HTERT RPE-1 (cell line): ENCODE results near the gene ING5.
"Not testable (repeated sequence)": the region's sequence is repeated elsewhere in the genome, so short reads cannot be mapped to it uniquely, and the experiment has no call there.

Source experiments
- in situ Hi-C: fragments of 300-500 bp; cut with MboI; formaldehyde crosslinking; loops from 4 replicates; pipeline ENCODE4 v1.14.3; 2020; ENCODE audit warnings: low sequenced_read_pairs

ING5 gene

DNA sequence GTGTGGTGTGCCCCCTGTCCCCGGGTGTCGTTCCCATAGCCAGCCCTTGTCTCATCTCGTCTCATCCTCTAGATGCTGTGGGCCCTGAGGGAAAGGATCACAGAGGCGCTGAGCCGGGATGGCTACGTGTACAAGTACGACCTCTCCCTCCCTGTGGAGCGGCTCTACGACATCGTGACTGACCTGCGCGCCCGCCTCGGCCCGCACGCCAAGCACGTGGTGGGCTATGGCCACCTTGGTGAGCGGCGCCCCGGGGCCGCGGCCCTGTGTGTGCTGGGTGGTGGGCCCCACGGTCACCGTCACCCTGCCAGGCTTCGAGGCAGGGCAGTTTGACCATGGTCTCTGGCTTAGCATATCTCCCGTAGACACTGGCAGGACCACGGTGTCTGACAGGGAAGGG is 53.9 kb downstream of the ING5 start:
- in situ Hi-C loops: no loop called here

DNA sequence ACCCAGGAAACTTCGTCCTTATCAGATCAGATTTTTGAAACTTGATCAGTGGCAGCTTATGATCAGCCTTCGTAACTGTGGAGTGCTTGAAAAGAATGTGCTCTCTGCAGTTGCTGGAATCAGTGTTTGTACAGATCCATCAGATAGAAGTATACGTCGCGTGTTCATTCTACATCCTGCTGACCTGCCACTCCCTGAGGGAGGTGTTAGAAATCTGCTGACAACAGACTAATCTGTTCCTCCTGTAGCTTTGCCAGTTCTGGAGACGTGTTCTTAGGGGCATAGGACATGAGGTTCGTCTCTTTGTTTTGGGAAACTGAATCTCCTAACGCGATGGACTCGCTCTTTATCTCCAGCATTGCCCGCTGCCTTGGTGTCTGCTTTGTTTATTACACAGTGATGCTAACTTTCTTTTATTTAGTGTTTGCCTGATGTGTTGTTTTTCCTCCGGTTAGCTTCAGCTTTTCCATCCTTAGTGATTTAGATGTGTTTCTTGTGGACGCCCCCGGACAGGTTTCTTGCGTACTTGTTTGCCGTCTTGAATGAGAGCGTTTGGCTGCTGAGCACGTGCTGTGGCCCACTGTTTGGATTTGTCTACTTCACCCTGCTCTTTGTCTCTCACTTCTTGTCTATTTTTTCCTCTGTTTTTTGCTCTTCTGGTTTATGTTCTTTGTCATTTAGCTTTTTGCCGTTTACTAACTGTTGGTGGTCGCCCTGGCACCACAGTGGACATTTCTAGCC is 57.4 kb downstream of the ING5 start:
- in situ Hi-C loops: no loop called here

DNA sequence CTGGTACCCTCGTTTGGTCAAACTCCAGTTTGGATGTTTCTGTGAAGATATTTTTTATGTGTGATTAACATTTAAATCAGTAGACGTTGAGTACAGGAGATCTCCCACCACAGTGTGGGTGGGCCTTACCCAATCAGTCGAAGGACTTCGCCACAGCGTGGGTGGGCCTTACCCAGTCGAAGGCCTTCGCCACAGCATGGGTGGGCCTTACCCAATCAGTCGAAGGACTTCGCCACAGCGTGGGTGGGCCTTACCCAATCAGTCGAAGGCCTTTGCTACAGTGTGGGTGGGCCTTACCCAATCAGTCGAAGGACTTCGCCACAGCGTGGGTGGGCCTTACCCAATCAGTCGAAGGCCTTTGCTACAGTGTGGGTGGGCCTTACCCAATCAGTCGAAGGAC is 58.1 kb downstream of the ING5 start:
- in situ Hi-C loops: not testable (repeated sequence)

DNA sequence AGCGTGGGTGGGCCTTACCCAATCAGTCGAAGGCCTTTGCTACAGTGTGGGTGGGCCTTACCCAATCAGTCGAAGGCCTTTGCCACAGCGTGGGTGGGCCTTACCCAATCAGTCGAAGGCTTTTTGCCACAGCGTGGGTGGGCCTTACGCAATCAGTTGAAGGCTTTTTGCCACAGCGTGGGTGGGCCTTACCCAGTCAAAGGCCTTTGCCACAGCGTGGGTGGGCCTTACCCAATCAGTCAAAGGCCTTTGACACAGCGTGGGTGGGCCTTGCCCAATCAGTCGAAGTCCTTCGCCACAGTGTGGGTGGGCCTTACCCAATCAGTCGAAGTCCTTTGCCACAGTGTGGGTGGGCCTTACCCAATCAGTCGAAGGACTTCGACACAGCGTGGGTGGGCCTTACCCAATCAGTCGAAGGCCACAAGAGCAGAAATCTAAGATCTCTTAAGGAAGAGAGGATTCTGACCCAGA is 58.5 kb downstream of the ING5 start:
- in situ Hi-C loops: no loop called here

DNA sequence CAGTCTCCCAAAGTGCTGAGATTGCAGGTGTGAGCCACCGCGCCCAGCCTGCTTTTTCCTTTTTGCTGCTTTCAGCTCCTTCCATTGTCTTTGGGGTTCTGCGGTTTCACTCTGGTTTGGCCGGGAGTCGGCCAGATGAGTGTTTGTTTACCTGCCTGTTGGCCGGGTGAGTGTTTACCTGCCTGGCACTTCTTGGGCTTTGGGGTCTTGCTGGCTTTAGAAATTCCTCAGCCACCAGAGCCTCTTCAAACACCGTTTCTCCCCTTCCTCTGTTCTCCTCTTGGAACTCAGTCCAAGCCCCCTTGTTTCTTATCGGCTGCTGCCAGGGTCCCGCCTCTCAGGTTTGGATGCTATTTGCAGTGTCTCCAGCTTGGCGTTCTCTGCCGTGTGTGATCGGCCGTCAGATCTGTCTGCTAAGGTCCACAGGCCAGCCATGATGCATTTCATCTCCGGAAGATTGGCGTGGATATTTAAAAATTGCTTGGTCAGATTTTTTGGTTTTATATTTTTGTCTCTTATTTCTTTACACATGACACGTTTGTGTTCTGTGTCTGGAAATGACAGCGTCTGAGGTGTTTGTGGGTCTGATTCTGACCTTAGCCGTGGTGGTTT is 60.6 kb downstream of the ING5 start:
- in situ Hi-C loops: no loop called here

DNA sequence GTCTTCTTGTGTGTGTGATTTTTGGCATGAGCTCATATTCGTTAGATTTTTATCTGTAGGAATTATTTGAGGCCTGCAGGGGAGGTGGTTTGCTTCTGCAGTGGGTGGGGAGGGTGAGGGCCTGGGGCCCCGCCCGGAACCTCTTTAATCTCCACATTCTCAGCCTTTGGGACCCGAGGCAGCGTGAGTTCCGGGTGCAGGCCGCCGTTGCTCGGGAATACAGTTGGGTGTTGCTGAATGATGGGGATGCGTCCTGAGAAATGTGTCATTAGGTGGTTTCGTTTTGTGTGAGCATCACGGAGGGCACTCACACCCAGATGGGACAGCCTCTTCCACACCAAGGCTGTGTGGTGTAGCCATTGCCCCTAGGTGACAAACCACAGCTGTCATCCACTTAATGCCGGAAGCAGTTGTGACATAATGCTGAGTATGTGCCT is 61.1 kb downstream of the ING5 start:
- in situ Hi-C loops: no loop called here

DNA sequence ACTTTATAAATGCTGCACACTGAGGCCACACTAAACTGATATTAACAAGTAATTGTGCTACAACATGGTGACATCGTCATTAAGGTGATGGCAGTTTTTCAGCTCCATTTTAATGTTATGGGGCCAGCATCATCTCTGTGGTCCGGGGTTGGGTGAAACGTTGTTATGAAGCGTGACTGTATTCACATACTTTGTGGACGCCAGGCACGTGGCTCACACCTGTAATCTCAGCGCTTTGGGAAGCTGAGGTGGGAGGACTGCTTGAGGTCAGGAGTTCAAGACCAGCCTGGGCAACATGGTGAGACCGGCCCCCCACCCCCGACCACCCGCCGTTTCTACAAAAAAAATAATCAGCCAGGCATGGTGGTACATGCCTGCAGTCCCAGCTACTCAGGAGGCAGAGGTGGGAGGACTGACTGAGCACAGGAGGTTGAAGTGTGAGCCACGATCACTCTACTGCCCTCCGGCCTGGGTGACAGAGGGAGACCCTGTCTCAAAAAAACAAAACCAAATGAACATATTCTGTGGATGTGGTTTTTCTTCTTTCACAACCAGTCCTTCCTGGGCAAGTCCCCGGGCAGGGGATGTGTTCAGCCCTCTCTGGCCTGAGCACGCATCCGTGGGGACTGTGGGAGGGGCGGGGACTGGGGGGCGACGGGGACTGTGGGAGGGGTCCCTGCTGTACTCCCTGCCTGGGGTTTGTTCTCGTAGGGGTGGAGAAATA is 61.9 kb downstream of the ING5 start:
- in situ Hi-C loops: no loop called here

DNA sequence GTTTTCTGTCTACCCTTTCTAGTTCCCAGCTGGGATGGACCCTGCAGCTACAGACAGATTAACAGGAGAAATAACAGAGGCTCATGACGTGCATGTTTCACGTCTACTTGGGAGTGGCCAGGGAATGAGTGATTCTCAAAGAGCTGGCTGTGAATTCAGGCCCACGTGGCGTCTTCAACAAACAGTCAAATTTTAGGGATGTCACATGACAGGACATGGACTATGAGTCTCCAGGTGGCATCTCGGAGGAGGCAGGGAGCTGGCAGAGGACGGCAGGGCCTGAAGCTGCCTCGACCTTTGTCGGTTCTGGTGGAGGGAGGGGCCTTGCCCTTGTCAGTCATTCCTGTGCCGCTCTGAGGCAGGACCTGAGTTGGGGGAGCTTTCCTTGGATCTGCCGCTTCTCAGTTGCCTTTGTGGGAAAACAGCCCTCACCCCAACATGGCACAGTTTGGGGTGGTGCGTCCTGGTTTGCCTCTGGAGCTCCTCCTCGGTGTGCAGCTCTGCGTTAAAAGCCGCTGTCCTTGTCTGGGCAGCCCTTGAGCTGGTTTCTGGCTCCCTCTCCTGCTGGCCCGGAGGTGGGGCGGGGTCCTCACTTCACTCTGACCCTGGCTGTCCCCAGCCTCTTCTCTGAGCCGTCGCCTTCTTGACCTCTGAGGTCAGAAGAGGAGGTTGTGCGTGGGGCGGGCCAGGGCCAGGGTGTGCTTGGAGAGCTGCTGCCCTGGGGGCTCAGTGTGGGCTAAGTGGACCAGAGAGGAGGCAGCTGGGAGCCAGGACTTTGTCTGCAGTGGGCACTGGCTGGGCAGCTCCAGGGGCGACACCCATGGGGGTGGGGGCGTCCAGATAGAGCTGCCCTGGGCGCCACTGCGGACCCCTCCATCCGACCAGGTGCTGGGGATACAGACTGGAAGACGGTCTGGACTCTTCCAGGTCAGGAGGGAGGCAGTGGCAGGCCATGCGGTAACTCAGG is 62.7 kb downstream of the ING5 start:
- in situ Hi-C loops: no loop called here

DNA sequence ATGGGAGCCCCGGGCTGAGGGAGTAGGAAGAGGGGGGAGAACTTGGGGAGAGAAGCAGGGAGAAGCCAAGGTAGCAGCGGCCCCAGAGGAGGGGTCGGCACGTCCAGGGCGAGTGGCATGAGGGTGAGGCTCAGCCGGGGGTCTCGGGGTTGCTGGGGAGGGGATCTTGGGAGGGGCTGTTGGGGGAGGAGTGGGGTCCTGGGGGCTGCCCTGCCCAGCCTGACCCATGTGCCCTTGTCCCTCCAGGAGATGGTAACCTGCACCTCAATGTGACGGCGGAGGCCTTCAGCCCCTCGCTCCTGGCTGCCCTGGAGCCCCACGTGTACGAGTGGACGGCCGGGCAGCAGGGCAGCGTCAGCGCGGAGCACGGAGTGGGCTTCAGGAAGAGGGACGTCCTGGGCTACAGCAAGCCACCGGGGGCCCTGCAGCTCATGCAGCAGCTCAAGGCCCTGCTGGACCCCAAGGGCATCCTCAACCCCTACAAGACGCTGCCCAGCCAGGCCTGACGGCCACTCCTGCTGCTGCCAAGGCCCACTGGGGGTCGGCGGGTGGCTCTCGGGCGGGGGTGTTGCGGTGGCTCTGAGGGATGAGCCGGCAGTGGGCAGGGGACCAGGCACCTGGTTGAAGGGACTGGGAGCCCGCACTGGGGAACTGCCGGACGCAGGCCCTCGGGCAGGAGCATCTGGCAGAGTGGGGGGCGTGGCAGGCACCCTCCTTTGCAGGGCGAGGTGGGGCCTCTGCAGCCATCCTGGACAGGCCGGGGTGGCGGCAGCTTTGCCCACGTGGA is 65.8 kb downstream of the ING5 start:
- in situ Hi-C loops: no loop called here

DNA sequence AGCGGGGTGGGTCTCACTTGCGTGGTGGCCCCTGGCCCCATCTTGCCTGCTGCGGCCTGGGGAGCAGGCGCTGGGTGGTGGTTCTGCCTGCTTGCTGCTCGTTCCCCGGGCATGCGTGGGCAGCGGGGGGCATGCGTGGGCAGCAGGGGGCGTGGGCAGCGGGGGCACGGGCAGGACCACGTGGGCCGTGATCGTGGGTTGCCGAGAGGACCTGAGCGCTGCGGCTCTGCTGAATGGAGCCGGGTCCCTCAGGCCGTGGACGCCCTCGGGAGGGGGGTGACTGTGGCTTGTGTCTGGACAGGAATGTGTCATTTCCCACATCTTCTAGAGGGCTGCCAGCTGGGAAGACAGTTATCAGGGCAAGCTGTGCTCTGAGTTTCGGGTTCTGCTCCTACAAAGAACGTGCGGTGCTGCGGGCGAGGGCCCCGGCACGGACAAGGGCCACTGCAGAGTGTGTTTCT is 66.4 kb downstream of the ING5 start:
- in situ Hi-C loops: no loop called here

DNA sequence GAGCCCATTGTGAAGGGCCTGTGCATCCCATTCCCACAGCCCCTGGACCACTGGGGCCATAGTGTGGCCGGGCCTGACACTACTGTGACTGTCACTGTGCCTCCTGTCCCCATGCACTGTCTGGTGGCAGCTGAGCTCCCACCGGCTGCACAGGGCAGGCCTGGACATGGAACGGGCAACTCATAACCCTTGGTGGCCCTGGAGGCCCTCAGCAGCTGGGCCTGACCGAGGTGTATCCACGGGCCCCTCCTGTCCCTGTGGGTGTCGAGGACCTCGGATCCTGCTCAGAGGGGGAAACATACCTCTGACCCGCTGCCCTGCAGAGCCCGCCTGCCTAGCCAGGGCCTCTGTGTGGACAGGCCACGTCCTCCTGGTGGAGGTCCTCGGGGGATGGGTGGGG is 67.0 kb downstream of the ING5 start:
- in situ Hi-C loops: no loop called here

DNA sequence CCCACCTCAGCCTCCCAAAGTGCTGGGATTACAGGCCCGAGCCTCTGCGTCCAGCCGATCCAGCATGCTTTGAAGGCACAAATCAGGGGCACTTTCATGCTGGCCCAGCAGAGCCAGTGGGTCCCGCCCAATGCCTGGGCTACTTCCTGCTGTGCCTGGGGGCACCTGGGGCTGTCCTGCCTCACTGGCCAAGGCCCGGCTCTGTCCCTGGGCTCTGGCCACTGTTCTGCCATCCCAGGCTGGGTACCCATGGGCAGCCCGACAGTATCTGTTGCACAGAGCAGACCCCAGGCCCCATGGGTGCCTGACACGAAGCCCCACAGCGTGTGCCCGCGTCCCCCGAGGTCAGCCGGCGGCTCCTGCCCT is 68.0 kb downstream of the ING5 start:
- in situ Hi-C loops: no loop called here

DNA sequence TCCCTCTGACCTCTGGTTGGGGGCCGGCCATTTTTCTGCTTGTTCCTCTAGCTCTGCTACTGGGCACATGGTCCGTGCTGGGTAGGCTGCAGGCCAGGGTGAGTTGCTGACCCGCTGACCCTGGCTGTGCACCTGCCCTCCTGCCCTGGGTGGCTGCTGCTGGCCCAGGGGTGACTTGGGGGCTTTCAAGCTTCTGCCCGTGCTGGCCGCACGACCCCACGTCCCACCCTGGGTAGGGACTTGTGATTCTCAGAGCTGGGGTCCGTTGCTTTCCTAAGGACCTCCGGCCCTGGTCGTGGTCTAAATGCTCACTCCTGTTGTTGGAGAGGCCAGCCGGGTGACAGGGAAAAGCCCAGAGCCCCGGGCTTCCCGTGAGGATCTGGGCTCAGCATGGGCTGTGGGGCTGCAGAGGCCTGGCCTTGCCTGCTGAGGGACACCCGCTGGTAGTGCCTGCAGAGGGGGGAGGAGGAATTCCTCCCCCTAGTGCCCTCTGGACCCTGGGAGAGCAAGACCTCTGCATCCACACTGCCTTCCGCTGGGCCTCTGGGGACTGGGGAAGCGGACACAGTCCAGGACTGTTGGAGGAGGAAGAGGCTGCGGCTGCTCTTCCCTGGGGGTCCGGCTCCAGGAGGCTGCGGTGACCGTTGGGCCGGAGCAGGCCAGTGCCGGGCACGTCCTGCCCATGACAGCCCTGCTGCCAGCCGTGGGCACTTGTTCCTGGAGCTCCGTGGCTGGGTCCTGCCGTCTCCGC is 68.5 kb downstream of the ING5 start:
- in situ Hi-C loops: no loop called here

DNA sequence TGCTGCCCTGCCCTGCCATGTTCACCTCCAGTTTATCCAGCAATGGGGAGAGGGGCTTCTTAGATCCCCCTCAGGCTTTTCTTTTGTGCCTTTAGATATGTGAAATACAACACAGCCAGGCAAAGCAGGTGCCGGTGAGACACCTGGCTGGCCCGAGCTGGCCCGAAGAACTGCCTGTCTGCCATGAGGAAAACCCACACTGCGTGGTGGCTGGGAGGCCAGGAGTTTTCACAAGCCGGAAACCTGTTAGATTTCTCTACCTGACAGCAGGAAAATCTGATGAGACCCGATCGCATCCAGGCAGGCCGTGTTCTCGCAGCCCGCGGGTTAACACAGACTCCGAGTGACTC is 69.1 kb downstream of the ING5 start:
- in situ Hi-C loops: no loop called here

DNA sequence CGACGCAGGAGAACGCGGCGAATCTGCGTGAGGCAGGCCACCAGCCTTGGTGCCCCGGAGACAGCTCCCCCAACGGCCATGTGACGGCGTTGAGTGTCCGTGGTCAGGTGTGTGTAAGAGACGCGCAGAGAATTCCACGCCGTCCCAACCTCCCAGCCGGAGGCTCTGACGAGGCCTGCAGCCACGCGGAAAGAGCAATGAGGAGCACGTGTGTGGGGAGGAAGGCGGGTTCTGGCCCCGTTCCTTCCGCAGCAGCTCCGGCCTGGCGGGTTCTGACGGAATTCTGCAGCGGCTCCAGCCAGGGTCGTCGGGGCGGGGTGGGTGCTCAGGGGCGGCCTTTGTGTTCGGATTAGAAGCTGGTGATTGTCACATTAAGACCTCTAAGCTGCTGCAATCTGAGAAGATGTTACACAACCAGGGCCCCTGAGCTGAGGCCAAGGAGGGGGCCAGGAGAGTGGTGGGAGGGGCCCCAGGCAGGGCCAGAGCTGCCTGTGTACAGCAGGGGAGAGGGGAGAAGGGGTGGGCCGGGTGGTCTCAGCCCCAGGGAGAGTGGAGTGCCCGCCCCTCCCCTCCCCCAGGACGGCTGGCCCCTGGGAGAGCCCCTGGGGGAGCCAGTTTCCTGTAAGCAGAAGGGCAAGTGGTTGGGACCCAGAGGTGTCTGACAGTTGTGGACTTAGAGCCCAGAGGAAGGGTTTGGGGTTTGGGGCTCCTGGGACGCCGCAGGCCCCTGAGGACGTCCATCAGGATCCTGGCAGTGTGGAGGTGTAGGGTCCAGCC is 69.6 kb downstream of the ING5 start:
- in situ Hi-C loops: no loop called here

DNA sequence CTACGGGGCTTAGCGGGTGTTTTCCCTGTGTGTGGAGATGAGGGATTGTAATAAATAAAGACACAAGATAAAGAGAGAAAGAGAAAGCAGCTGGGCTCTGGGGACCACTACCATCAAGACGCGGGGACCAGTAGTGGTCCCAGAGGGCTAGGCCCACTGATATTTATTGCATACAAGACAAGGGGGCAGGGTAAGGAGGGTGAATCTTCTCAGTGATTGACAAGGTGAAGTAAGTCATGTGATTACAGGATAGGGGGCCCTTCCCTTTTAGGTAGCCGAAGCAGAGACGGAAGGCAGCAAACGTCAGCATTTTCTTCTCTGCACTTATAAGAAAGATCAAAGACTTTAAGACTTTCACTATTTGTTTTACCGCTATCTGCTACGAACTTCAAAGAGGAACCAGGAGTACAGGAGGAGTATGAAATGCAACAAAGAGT is 70.2 kb downstream of the ING5 start:
- in situ Hi-C loops: no loop called here

DNA sequence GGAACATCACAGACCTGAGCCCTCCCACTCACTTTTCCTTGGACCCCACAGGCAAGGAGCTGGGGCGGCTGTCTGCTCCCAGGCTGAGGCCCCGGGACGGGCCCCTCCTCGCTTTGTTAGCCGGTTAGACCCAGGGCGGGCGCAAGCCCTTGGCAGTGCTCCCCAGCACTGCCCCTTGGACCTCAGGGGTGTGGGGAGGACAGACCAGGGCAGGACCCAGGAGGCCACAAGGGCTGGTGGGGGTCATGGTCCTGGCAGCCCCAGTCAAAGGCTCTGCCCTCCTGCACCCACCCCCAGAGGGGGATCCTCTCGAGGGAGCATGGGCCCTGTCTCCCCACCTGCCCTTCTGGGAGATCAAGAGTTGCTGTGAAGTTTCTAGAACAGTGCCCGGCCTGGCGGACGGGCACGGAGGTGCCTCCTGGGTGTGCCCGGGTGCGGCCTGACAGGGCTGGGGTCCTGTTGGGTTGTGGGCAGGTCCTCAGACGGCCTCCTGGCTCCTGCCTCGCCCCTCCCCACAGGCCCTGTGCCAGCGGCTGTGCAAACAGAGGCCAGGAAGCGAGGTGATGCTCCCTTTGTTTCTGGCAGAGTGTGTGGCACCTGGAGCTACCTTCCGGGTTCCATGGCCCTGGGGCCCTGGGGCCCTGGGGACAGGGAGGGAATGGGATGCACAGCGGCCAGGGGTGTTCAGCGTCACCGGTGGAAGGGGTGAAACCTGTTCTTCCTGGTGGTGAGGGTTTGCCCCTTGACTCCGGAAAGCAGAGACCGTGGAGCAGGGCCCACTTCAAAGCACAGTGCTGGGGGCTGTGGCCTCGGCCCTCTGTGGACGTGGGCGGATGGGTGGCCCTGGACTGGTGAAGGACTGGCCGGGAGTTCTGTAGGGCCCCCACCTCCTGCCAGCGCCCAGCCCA is 71.9 kb downstream of the ING5 start:
- in situ Hi-C loops: no loop called here
